KMS-11 (cell line): ENCODE results near the gene EHF.

Experiments
- H2AFZ ChIP-seq: fragments of 200-600 bp; sonication (generic); 2 replicates; pipeline ENCODE4 v1.6.1; 2016; ENCODE audit warnings: antibody characterized with exemption, mixed run types, low read depth
- H3K27ac ChIP-seq: fragments of 200-600 bp; sonication (generic); 2 replicates; pipeline ENCODE4 v1.6.1; 2016; ENCODE audit warnings: mild to moderate bottlenecking, mixed run types
- H3K27me3 ChIP-seq: fragments of 200-600 bp; sonication (generic); 2 replicates; pipeline ENCODE4 v1.6.1; 2017; ENCODE audit warnings: mild to moderate bottlenecking, low read depth, mixed run types, moderate library complexity; ENCODE audit not compliant: insufficient read depth
- H3K36me3 ChIP-seq: fragments of 200-600 bp; sonication (generic); 2 replicates; pipeline ENCODE4 v1.6.1; 2017; ENCODE audit warnings: mild to moderate bottlenecking, mixed run types; ENCODE audit not compliant: insufficient read depth
- H3K4me1 ChIP-seq: fragments of 200-600 bp; sonication (generic); 2 replicates; pipeline ENCODE4 v1.6.1; 2016; ENCODE audit warnings: mild to moderate bottlenecking, low read depth, mixed run types; ENCODE audit not compliant: poor library complexity, severe bottlenecking
- H3K4me2 ChIP-seq: fragments of 200-600 bp; sonication (generic); 2 replicates; pipeline ENCODE4 v1.7.0; 2016; ENCODE audit warnings: mild to moderate bottlenecking, mixed run types
- H3K4me3 ChIP-seq: fragments of 200-600 bp; sonication (generic); IDR thresholded peaks from 2 replicates; pipeline ENCODE4 v1.6.1; 2017; ENCODE audit warnings: low read depth, low read length, mixed read lengths; ENCODE audit not compliant: insufficient read depth
- H3K79me2 ChIP-seq: fragments of 200-600 bp; sonication (generic); 2 replicates; pipeline ENCODE4 v1.6.1; 2016; ENCODE audit warnings: low read depth, mixed run types; ENCODE audit not compliant: insufficient read depth
- H3K9ac ChIP-seq: fragments of 200-600 bp; sonication (generic); 2 replicates; pipeline ENCODE4 v1.6.1; 2016; ENCODE audit warnings: mild to moderate bottlenecking, mixed run types
- H4K20me1 ChIP-seq: fragments of 200-600 bp; sonication (generic); 2 replicates; pipeline ENCODE4 v1.6.1; 2016; ENCODE audit warnings: mild to moderate bottlenecking, mixed run types; ENCODE audit not compliant: insufficient read depth
- CTCF ChIP-seq: fragments of 200-600 bp; sonication (generic); conservative IDR thresholded peaks from 2 replicates; pipeline ENCODE4 v1.6.1; 2017; ENCODE audit warnings: low read depth, mild to moderate bottlenecking, antibody characterized with exemption, low read length, moderate library complexity, mixed read lengths

The EHF gene

GRCh38 chr11:34674038-34674437 is 53.1 kb downstream of the EHF start:
- Histone ChIP-seq H3K9ac (no peak overlapping the region), H3K27ac (no peak overlapping the region), H2AFZ (no peak overlapping the region), H3K4me1 (no peaks in the 10 kb centered on the region), H4K20me1 (no peaks in the 10 kb centered on the region), H3K36me3 (no peaks in the 10 kb centered on the region), H3K27me3 (no peaks in the 10 kb centered on the region), H3K4me3 (no peak overlapping the region), H3K79me2 (no peaks in the 10 kb centered on the region), H3K4me2 (no peak overlapping the region)
- no peak for TF ChIP-seq CTCF

- H4K20me1 ChIP-seq = no peaks in the 10 kb centered on the region
- TF ChIP-seq CTCF = no peak
- no peaks in the 10 kb centered on the region for H3K79me2 ChIP-seq
- H3K9ac ChIP-seq = no peak overlapping the region
- H2AFZ ChIP-seq = no peak overlapping the region
- no peak overlapping the region for H3K4me3 ChIP-seq
- H3K36me3 ChIP-seq = no peaks in the 10 kb centered on the region
- no peaks in the 10 kb centered on the region for H3K27me3 ChIP-seq
- peaks cover 14% of the 10 kb centered on the region for H3K4me1 ChIP-seq
- H3K4me2 ChIP-seq = no peak overlapping the region
- no peak overlapping the region for H3K27ac ChIP-seq
Observed at GRCh38 chr11:34676227-34676626, 55.3 kb downstream of the EHF start.

GRCh38 chr11:34679681-34680080 is 58.8 kb downstream of the EHF start:
- no peak overlapping the region for H3K9ac ChIP-seq
- H3K79me2 ChIP-seq = no peaks in the 10 kb centered on the region
- no peak overlapping the region for H2AFZ ChIP-seq
- H4K20me1 ChIP-seq = no peaks in the 10 kb centered on the region
- TF ChIP-seq CTCF = no peak
- no peak overlapping the region for H3K4me3 ChIP-seq
- no peak overlapping the region for H3K4me2 ChIP-seq
- no peaks in the 10 kb centered on the region for H3K36me3 ChIP-seq
- no peak overlapping the region for H3K27ac ChIP-seq
- no peaks in the 10 kb centered on the region for H3K27me3 ChIP-seq
- H3K4me1 ChIP-seq = peaks cover 29% of the 10 kb centered on the region

GRCh38 chr11:34680206-34680605 is 59.3 kb downstream of the EHF start:
- H3K27me3 ChIP-seq = no peaks in the 10 kb centered on the region
- no peak for TF ChIP-seq CTCF
- no peaks in the 10 kb centered on the region for H3K36me3 ChIP-seq
- no peak overlapping the region for H2AFZ ChIP-seq
- H3K79me2 ChIP-seq = no peaks in the 10 kb centered on the region
- no peak overlapping the region for H3K4me3 ChIP-seq
- H3K27ac ChIP-seq = no peak overlapping the region
- no peak overlapping the region for H3K4me2 ChIP-seq
- H3K4me1 ChIP-seq = peaks cover 35% of the 10 kb centered on the region
- H4K20me1 ChIP-seq = no peaks in the 10 kb centered on the region
- no peak overlapping the region for H3K9ac ChIP-seq
